Endothelial cell of umbilical vein (primary cell): ENCODE data around the gene CD79B. TPM values are rescaled to one million over a fixed set of nuclear protein-coding genes. Genes with fewer than 3 reads are reported as not detected.

Experiments used
- BruUV-seq: library from RNA; stranded (reverse); fragments of 400-500 nt; replicated peaks from 2 replicates; lab custom pipeline; 2021; lab: Mats Ljungman, UMichigan
- CTCF ChIA-PET: fragments of 300-600, 350-600 bp; sonication (Branson Sonifier 250); formaldehyde crosslinking; loops from one replicate; lab custom pipeline; 2021; ENCODE audit warnings: antibody characterized with exemption, inconsistent platforms; lab: Charles Lee
- POLR2A ChIA-PET: fragments of 300-600, 350-600 bp; sonication (Branson Sonifier 250); formaldehyde crosslinking; loops from one replicate; lab custom pipeline; 2021; ENCODE audit warnings: antibody characterized with exemption, inconsistent platforms; lab: Charles Lee
- DNase-seq: peaks from one replicate; pipeline ENCODE4 v3.0.0-alpha.2; 2011; ENCODE audit warnings: low read depth, low spot score
- FAIRE-seq: peaks from 2 replicates; lab custom pipeline; 2011; peaks lifted over from hg19 to GRCh38; lab: Jason Lieb, UNC
- H2AFZ ChIP-seq: 2 replicates; pipeline ENCODE4 v1.6.0; 2012; ENCODE audit warnings: low read depth, low read length, control low read depth, inconsistent platforms
- H3K27ac ChIP-seq: 2 replicates; pipeline ENCODE4 v1.5.1; 2011; ENCODE audit warnings: low read depth, mild to moderate bottlenecking, control low read depth, low read length, moderate library complexity; ENCODE audit not compliant: insufficient read depth
- H3K27me3 ChIP-seq, 2 experiments: 2 replicates each; pipeline versions ENCODE4 v1.6.0 to v1.6.1; 2011; ENCODE audit warnings: low read length in 2 of 2, mixed read lengths in 1 of 2; ENCODE audit not compliant: control insufficient read depth in 2 of 2, insufficient read depth in 2 of 2
- H3K36me3 ChIP-seq, 2 experiments: 2 replicates in 1 of 2; 3 replicates in 1 of 2; pipeline ENCODE4 v1.5.1; 2011; ENCODE audit warnings: low read length in 2 of 2, mild to moderate bottlenecking in 1 of 2, moderate library complexity in 1 of 2; ENCODE audit not compliant: control insufficient read depth in 2 of 2, insufficient read depth in 2 of 2; ENCODE audit errors: extremely low read depth in 1 of 2
- H3K4me1 ChIP-seq: 3 replicates; pipeline ENCODE4 v1.5.1; 2011; ENCODE audit warnings: mild to moderate bottlenecking, low read length; ENCODE audit not compliant: control insufficient read depth, insufficient read depth; ENCODE audit errors: extremely low read depth
- H3K4me2 ChIP-seq: 2 replicates; pipeline ENCODE4 v1.6.1; 2011; ENCODE audit warnings: low read length, control low read depth, mixed read lengths; ENCODE audit not compliant: insufficient read depth
- H3K4me3 ChIP-seq, 3 experiments: fragments of 200-600 bp in 1 of 3; sonication (generic), shearing (Covaris generic) in 1 of 3; replicated peaks in 1 of 3; 2 replicates each; pipeline ENCODE4 v1.5.1; 2011 to 2016; ENCODE audit warnings: control low read depth in 3 of 3, low read length in 3 of 3, mild to moderate bottlenecking in 2 of 3, inconsistent platforms in 1 of 3, low read depth in 1 of 3, moderate library complexity in 1 of 3; ENCODE audit not compliant: insufficient read depth in 1 of 3
- H3K79me2 ChIP-seq: 2 replicates; pipeline ENCODE4 v1.6.0; 2012; ENCODE audit warnings: low read length, inconsistent platforms; ENCODE audit not compliant: control insufficient read depth, insufficient read depth
- H3K9ac ChIP-seq: replicated peaks from 2 replicates; pipeline ENCODE3; 2011; ENCODE audit warnings: low read length, control low read depth; ENCODE audit not compliant: insufficient read depth; ENCODE audit errors: extremely low read depth
- H3K9me1 ChIP-seq: replicated peaks from 3 replicates; pipeline ENCODE4 v1.6.0; 2011; ENCODE audit warnings: mild to moderate bottlenecking, low read length; ENCODE audit not compliant: control insufficient read depth, insufficient read depth; ENCODE audit errors: extremely low read depth
- H3K9me3 ChIP-seq: replicated peaks from 2 replicates; pipeline ENCODE4 v1.5.1; 2012; ENCODE audit warnings: low read length, inconsistent platforms; ENCODE audit not compliant: control insufficient read depth, insufficient read depth
- H4K20me1 ChIP-seq: replicated peaks from 2 replicates; pipeline ENCODE3; 2011; ENCODE audit warnings: mild to moderate bottlenecking, low read length; ENCODE audit not compliant: control insufficient read depth, insufficient read depth; ENCODE audit errors: extremely low read depth
- EZH2 ChIP-seq: IDR thresholded peaks from 2 replicates; pipeline ENCODE4 v1.6.1; 2012; ENCODE audit warnings: borderline replicate concordance, low read depth, mild to moderate bottlenecking, moderate library complexity, low read length, inconsistent platforms; ENCODE audit not compliant: severe bottlenecking
- FOS ChIP-seq: IDR thresholded peaks from 2 replicates; pipeline ENCODE4 v1.6.1; 2011; ENCODE audit warnings: mild to moderate bottlenecking, low read length, moderate library complexity, borderline replicate concordance; ENCODE audit not compliant: insufficient read depth
- GATA2 ChIP-seq: IDR thresholded peaks from 2 replicates; pipeline ENCODE4 v1.7.0; 2011; ENCODE audit warnings: low read depth, mild to moderate bottlenecking, moderate library complexity, mixed read lengths, low read length; ENCODE audit not compliant: insufficient read length, insufficient read depth
- JUN ChIP-seq: IDR thresholded peaks from 2 replicates; pipeline ENCODE4 v1.6.1; 2011; ENCODE audit warnings: borderline replicate concordance, low read depth; ENCODE audit not compliant: insufficient read length, insufficient read depth
- MAX ChIP-seq: IDR thresholded peaks from 2 replicates; pipeline ENCODE4 v1.6.1; 2011; ENCODE audit not compliant: insufficient read depth, insufficient read length
- MYC ChIP-seq: IDR thresholded peaks from one replicate; pipeline ENCODE4 v1.6.1; 2011; ENCODE audit warnings: mild to moderate bottlenecking, low read depth, low read length
- POLR2A ChIP-seq: IDR thresholded peaks from 2 replicates; pipeline ENCODE4 v1.6.1; 2012; ENCODE audit warnings: low read depth, mild to moderate bottlenecking, control low read depth, low read length
- POLR2AphosphoS5 ChIP-seq: IDR thresholded peaks from 2 replicates; pipeline ENCODE4 v1.6.1; 2012; ENCODE audit warnings: low read depth, mild to moderate bottlenecking, control low read depth, low read length, moderate library complexity; ENCODE audit not compliant: insufficient read depth
- dilution Hi-C: fragments of 300-500 bp; cut with MboI; formaldehyde crosslinking; loops from one replicate; pipeline ENCODE4 v1.15.0; 2019; ENCODE audit warnings: low sequenced_read_pairs; ENCODE audit not compliant: extremely low pct_ligation_motif_present
- intact Hi-C: fragments of 100-400 bp; cut with micrococcal nuclease; formaldehyde crosslinking; loops from one replicate; pipeline ENCODE4 v1.10.0; 2022
- polyA plus RNA-seq, 4 experiments: library from polyadenylated mRNA; depleted of rRNA in 3 of 4; stranded (reverse) in 3 of 4; unstranded in 1 of 4; fragments of >200 nt; gene quantifications; 2 replicates each; pipeline versions ENCODE4 v1.2.1 to v1.2.3, GENCODE V29; 2011 to 2012; ENCODE audit warnings: missing spikeins in 1 of 4
- total RNA-seq: library from RNA; stranded (reverse); gene quantifications from 2 replicates; pipeline ENCODE4 v1.2.3, GENCODE V29; 2021
- TF ChIP-seq, protein P1 (sequence below), 2 donors: IDR thresholded peaks; 1 replicate in 1 of 2; 2 replicates in 1 of 2; pipeline ENCODE4 v1.5.1; 2011; ENCODE audit warnings: low read length in 2 of 2, mild to moderate bottlenecking in 2 of 2, moderate library complexity in 2 of 2, control low read depth in 1 of 2, inconsistent platforms in 1 of 2, low read depth in 1 of 2; ENCODE audit not compliant: insufficient read depth in 1 of 2; ENCODE audit errors: extremely low read depth in 1 of 2

The CD79B gene
- total and polyA plus RNA-seq, 2 donors (not counting 3 experiments of a cell fraction or from before 2014, with no cell fraction given), result 2.1 to 3.9 TPM

GRCh38 chr17:63972796-63973195, 40.7 kb upstream of the CD79B start, which contains the start of gene SCN4A:
TSS of gene SCN4A (minus strand) at chr17:63972918. CDS start at chr17:63972841, 77 bp downstream.
- BruUV-seq, result no TSS peak
- no peak for DNase-seq
- Histone ChIP-seq H2AFZ (no peak within 1 kb of the TSS), H3K79me2 (no peaks in the 10 kb centered on the region), H3K36me3 (no peaks in the 10 kb centered on the region), H3K4me2 (no peak within 1 kb of the TSS), H3K27ac (no peak within 1 kb of the TSS), H3K9ac (no peak within 1 kb of the TSS), H3K4me1 (peaks cover 13% of the 10 kb centered on the region), H4K20me1 (no peaks in the 10 kb centered on the region), H3K27me3 (no peaks in the 10 kb centered on the region), H3K9me1 (no peaks in the 10 kb centered on the region), H3K4me3 (no peak within 1 kb of the TSS), H3K9me3 (no peaks in the 10 kb centered on the region)
- TF ChIP-seq MYC (no peak), EZH2 (no peak), FOS (no peak), POLR2A (no peak), GATA2 (no peak), MAX (no peak), POLR2AphosphoS5 (no peak), JUN (no peak)
- TF ChIP-seq, protein P1, sequence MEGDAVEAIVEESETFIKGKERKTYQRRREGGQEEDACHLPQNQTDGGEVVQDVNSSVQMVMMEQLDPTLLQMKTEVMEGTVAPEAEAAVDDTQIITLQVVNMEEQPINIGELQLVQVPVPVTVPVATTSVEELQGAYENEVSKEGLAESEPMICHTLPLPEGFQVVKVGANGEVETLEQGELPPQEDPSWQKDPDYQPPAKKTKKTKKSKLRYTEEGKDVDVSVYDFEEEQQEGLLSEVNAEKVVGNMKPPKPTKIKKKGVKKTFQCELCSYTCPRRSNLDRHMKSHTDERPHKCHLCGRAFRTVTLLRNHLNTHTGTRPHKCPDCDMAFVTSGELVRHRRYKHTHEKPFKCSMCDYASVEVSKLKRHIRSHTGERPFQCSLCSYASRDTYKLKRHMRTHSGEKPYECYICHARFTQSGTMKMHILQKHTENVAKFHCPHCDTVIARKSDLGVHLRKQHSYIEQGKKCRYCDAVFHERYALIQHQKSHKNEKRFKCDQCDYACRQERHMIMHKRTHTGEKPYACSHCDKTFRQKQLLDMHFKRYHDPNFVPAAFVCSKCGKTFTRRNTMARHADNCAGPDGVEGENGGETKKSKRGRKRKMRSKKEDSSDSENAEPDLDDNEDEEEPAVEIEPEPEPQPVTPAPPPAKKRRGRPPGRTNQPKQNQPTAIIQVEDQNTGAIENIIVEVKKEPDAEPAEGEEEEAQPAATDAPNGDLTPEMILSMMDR (IDR thresholded peaks at IDR 0.05; ENCODE audit: extremely low read depth in 1 of 2, insufficient read depth in 1 of 2, low read depth in 1 of 2, low read length in 2 of 2), result no peak
- intact Hi-C loops, result no loop called here
- ChIA-PET POLR2A (no interaction called here), CTCF (no interaction called here)
- dilution Hi-C loops, result no loop called here
- no peak for FAIRE-seq
